Lower leg skin (tissue), 4 donors: Measurements from ENCODE around the gene ATP11B. TPM values are rescaled to one million over a fixed set of nuclear protein-coding genes. Genes with fewer than 3 reads are reported as not detected.

Experiments
- DNase-seq, 2 donors: peaks; one replicate each; pipeline ENCODE4 v3.0.0-alpha.2; 2019; ENCODE audit warnings: low spot score in 2 of 2
- H3K4me3 ChIP-seq: fragments of 200-600 bp; sonication (generic); 2 replicates; pipeline ENCODE4 v1.5.1; 2017; ENCODE audit warnings: mild to moderate bottlenecking, low read depth; ENCODE audit not compliant: poor library complexity, severe bottlenecking
- CTCF ChIP-seq, 3 donors: fragments of 450-650 bp; IDR thresholded peaks; one replicate each; pipeline ENCODE4 v1.5.1; 2016; ENCODE audit warnings: antibody characterized with exemption in 3 of 3, mild to moderate bottlenecking in 3 of 3, moderate library complexity in 2 of 3
- POLR2A ChIP-seq, 2 donors: fragments of 450-650 bp; IDR thresholded peaks; one replicate each; pipeline ENCODE4 v1.6.1; 2016 to 2017; ENCODE audit warnings: antibody characterized with exemption in 2 of 2, mild to moderate bottlenecking in 1 of 2, moderate library complexity in 1 of 2
- WGBS, 2 donors: methylation state at CpG; one replicate each; pipeline ENCODE4 v1.1.5; 2018; 5-methylcytosine and 5-hydroxymethylcytosine counted together
- intact Hi-C: fragments of 100-400 bp; cut with DNase I; formaldehyde crosslinking; loops from one replicate; pipeline ENCODE4 v1.15.0; 2023; ENCODE audit warnings: low total_unique reads
- total RNA-seq, 4 donors: library from RNA; depleted of rRNA; stranded (reverse); fragments of >200 nt; gene quantifications; one replicate each; pipeline ENCODE4 v1.1.0, GENCODE V29; 2016

ATP11B gene
- total RNA-seq, 4 donors from 2014 or later: 109 to 148 (median 116) TPM

- DNase-seq: no peak
- no peak overlapping the region for H3K4me3 ChIP-seq
- TF ChIP-seq POLR2A (IDR thresholded peaks at IDR 0.05) (no peak), CTCF (IDR thresholded peaks at IDR 0.05) (no peak)
- intact Hi-C loops: no loop called here
- WGBS, 2 donors: 55 to 62% methylated on average over 12 of the region's 12 CpGs
Observed at GRCh38 chr3:182787302-182788036, 5.8 kb upstream of the ATP11B start.

GRCh38 chr3:182789371-182789770 lies 3.9 kb upstream of the ATP11B start:
- intact Hi-C loops: no loop called here
- TF ChIP-seq CTCF (IDR thresholded peaks at IDR 0.05): no peak
- H3K4me3 ChIP-seq: no peak overlapping the region
- 50 to 67% methylated on average over 1 of the region's 1 CpG for WGBS, 2 donors
- DNase-seq: no peak

- TF ChIP-seq POLR2A (IDR thresholded peaks at IDR 0.05): no peak
- TF ChIP-seq CTCF (IDR thresholded peaks at IDR 0.05): no peak
- WGBS, 2 donors: 79 to 97% methylated on average over 1 of the region's 1 CpG
- no peak overlapping the region for H3K4me3 ChIP-seq
- DNase-seq: no peak
- intact Hi-C loops: no loop called here
Observed at GRCh38 chr3:182790612-182791011, 2.7 kb upstream of the ATP11B start.

- peak overlapping the region; percentile 96 for H3K4me3 ChIP-seq
- WGBS, 2 donors: 0 to 1% methylated on average over 24 to 39 of the region's 86 CpGs
- intact Hi-C loops: no loop called here
- TF ChIP-seq POLR2A (IDR thresholded peaks at IDR 0.05) (no peak), CTCF (IDR thresholded peaks at IDR 0.05) (no peak)
- peak; percentile 25 to 88 for DNase-seq
Observed at GRCh38 chr3:182793663-182794454, 555 bp downstream of the ATP11B start.

GRCh38 chr3:182794455-182795388 lies 1.4 kb downstream of the ATP11B start:
- intact Hi-C loops: no loop called here
- no peak for DNase-seq
- 2 to 5% methylated on average over 13 of the region's 13 CpGs for WGBS, 2 donors

More at GRCh38 chr3:182794455-182795388, 1.4 kb downstream of the ATP11B start:
- TF ChIP-seq POLR2A (IDR thresholded peaks at IDR 0.05) (no peak), CTCF (IDR thresholded peaks at IDR 0.05) (no peak)
- peak overlapping the region; percentile 96 for H3K4me3 ChIP-seq
